ENCODE results near the gene CEP112.

- no peak for TF ChIP-seq NR2C2 (CRISPR knock-in tag; IDR thresholded peaks at IDR 0.05)
- no peak for TF ChIP-seq FOXK1 (CRISPR knock-in tag; IDR thresholded peaks at IDR 0.05)
- TF ChIP-seq CTCF (IDR thresholded peaks at IDR 0.05) = no peak
Observed at GRCh38 chr17:66187718-66188117, 4.2 kb downstream of the CEP112 start.

Measured in WTC11 (cell line).